ENCODE data around the gene DPH1. TPM values are rescaled to one million over a fixed set of nuclear protein-coding genes. Genes with fewer than 3 reads are reported as not detected.

DPH1 gene
- total RNA-seq, 4 donors from 2014 or later = 29.9 to 35.6 (median 34.0) TPM

- 85% methylated on average over 10 of the region's 18 CpGs; no CpG with 5 or more reads in 1 of the 2 donors for WGBS, 2 donors (ENCODE audit: low coverage in 1 of 2)
- Histone ChIP-seq H3K27ac (no peak overlapping the region), H3K36me3 (no peaks in the 10 kb centered on the region), H3K4me1 (no peaks in the 10 kb centered on the region), H3K4me3 (no peak overlapping the region), H3K27me3 (no peaks in the 10 kb centered on the region), H3K9me3 (no peaks in the 10 kb centered on the region)
- no peak for ATAC-seq
- TF ChIP-seq POLR2AphosphoS5 (IDR thresholded peaks at IDR 0.05) (no peak), CTCF (IDR thresholded peaks at IDR 0.05) (no peak), EP300 (IDR thresholded peaks at IDR 0.05) (no peak), POLR2A (IDR thresholded peaks at IDR 0.05) (no peak)
Measured at GRCh38 chr17:1986783-1987451, 43.0 kb upstream of the DPH1 start.

- WGBS, 2 donors (ENCODE audit: low coverage in 1 of 2) = 56 to 66% methylated on average over 9 to 10 of the region's 10 CpGs
- Histone ChIP-seq H3K27me3 (no peaks in the 10 kb centered on the region), H3K4me1 (no peaks in the 10 kb centered on the region), H3K4me3 (no peak overlapping the region), H3K36me3 (no peaks in the 10 kb centered on the region), H3K27ac (no peak overlapping the region), H3K9me3 (no peaks in the 10 kb centered on the region)
- no peak for TF ChIP-seq EP300 (IDR thresholded peaks at IDR 0.05)
- TF ChIP-seq POLR2A (IDR thresholded peaks at IDR 0.05) = no peak
- no peak for TF ChIP-seq POLR2AphosphoS5 (IDR thresholded peaks at IDR 0.05)
- TF ChIP-seq CTCF (IDR thresholded peaks at IDR 0.05) = no peak
- ATAC-seq = peak; percentile 93
Measured at GRCh38 chr17:1989135-1989534, 40.8 kb upstream of the DPH1 start.

- ATAC-seq = no peak
- H3K4me3 ChIP-seq = no peak overlapping the region
- no peaks in the 10 kb centered on the region for H3K27me3 ChIP-seq
- 44 to 86% methylated on average over 1 to 4 of the region's 10 CpGs for WGBS, 2 donors (ENCODE audit: low coverage in 1 of 2)
- H3K4me1 ChIP-seq = peaks cover 0 to 6% (median under 1%) of the 10 kb centered on the region in 3 donors
- no peaks in the 10 kb centered on the region for H3K36me3 ChIP-seq
- TF ChIP-seq CTCF (IDR thresholded peaks at IDR 0.05) = no peak
- TF ChIP-seq POLR2AphosphoS5 (IDR thresholded peaks at IDR 0.05) = no peak
- TF ChIP-seq EP300 (IDR thresholded peaks at IDR 0.05) = no peak
- no peak for TF ChIP-seq POLR2A (IDR thresholded peaks at IDR 0.05)
- H3K9me3 ChIP-seq = no peaks in the 10 kb centered on the region
- H3K27ac ChIP-seq = no peak overlapping the region
Measured at GRCh38 chr17:1992541-1992940, 37.4 kb upstream of the DPH1 start.

DNA sequence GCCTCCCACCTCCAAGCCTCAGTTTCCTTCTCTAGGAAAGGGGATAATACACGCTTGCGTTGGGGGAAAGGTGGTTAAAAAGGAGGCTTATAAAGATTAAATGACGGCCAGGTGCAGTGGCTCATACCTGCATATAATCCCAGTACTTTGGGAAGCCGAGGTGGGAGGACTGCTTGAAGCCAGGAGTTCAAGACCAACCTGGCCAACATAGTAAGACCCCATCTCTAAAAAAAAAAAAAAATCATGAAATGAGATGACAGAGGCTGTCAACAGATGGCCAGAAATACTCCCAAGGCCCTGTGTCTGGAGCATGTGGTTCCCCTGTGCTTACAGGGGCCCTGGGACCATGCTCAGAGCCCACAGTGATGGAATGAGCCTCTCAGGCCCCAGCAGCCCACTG, 35.2 kb upstream of the DPH1 start:
- no peak for ATAC-seq
- H3K27me3 ChIP-seq = peaks cover 5% of the 10 kb centered on the region
- 100% methylated on average over 2 of the region's 4 CpGs; no CpG with 5 or more reads in 1 of the 2 donors for WGBS, 2 donors (ENCODE audit: low coverage in 1 of 2)
- H3K36me3 ChIP-seq = no peaks in the 10 kb centered on the region
- H3K4me3 ChIP-seq = no peak overlapping the region
- no peaks in the 10 kb centered on the region for H3K9me3 ChIP-seq
- TF ChIP-seq CTCF (IDR thresholded peaks at IDR 0.05) = no peak
- no peak for TF ChIP-seq EP300 (IDR thresholded peaks at IDR 0.05)
- no peak for TF ChIP-seq POLR2A (IDR thresholded peaks at IDR 0.05)
- TF ChIP-seq POLR2AphosphoS5 (IDR thresholded peaks at IDR 0.05) = no peak
- H3K4me1 ChIP-seq = peaks cover 0 to 28% (median 12%) of the 10 kb centered on the region in 3 donors
- no peak overlapping the region for H3K27ac ChIP-seq

DNA sequence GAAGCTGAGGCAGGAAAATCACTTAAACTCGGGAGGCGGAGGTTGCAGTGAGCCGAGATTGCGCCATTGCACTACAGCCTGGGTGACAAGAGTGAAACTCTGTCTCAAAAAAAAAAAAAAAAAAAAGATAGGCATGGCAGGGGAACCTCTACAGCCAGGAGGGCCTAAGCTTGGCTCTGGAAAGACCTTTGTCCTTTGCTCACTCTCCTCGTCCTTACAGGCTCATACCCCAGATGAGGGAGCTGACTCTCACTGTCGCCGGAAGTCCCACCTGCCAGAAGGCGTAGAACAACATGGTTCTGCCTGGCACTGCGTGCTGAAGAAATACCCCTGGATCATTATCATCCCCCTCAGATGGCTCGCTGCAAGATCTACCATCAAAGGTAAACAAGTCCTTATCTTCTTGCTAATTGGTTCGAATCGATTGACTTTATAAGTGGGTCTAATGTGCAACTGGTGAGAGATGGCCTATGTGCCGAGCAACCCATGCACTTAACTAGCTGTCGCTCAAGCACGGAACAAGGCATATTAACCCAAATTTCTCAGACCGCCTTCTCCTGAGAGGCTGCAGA, 34.5 kb upstream of the DPH1 start:
- Histone ChIP-seq H3K27ac (no peak overlapping the region), H3K4me1 (peaks cover 0 to 35% (median 17%) of the 10 kb centered on the region in 3 donors), H3K4me3 (no peak overlapping the region), H3K27me3 (peaks cover 5% of the 10 kb centered on the region), H3K36me3 (no peaks in the 10 kb centered on the region), H3K9me3 (no peaks in the 10 kb centered on the region)
- no peak for ATAC-seq
- no peak for TF ChIP-seq POLR2AphosphoS5 (IDR thresholded peaks at IDR 0.05)
- no peak for TF ChIP-seq POLR2A (IDR thresholded peaks at IDR 0.05)
- TF ChIP-seq EP300 (IDR thresholded peaks at IDR 0.05) = no peak
- no peak for TF ChIP-seq CTCF (IDR thresholded peaks at IDR 0.05)
- 92 to 100% methylated on average over 3 to 12 of the region's 16 CpGs for WGBS, 2 donors (ENCODE audit: low coverage in 1 of 2)

All from gastroesophageal sphincter (tissue), 4 donors.